ENCODE data around the gene SHB. TPM values are rescaled to one million over a fixed set of nuclear protein-coding genes. Genes with fewer than 3 reads are reported as not detected.

SHB gene
- total RNA-seq, 2 donors from 2014 or later, result 33.9 to 39.9 TPM

DNA sequence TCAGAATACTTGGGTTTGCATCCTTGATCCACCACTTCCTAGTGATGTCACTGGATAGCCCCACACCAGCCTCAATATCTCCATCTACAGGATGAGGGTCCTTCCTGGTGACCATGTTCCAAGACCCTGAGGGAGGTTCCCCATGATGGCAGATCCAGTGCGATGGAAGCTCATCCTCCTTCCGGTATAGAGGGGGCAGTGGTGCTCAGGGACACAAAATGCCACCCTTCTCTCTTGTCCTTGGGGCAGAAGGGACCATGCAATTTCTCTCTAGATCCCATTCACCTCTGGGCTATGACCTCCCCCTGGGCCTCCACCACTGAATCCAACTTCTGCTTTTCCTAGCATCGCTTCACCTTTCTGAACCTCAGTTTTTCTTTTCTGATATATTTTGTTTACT lies 159.7 kb downstream of the SHB start:
- peak; percentile 47 for DNase-seq (ENCODE audit: low spot score)
- no peak overlapping the region for H3K4me3 ChIP-seq
- H3K9me3 ChIP-seq, result no peaks in the 10 kb centered on the region
- H3K27ac ChIP-seq, result no peak overlapping the region
- H3K27me3 ChIP-seq, result no peaks in the 10 kb centered on the region
- TF ChIP-seq, protein P1, sequence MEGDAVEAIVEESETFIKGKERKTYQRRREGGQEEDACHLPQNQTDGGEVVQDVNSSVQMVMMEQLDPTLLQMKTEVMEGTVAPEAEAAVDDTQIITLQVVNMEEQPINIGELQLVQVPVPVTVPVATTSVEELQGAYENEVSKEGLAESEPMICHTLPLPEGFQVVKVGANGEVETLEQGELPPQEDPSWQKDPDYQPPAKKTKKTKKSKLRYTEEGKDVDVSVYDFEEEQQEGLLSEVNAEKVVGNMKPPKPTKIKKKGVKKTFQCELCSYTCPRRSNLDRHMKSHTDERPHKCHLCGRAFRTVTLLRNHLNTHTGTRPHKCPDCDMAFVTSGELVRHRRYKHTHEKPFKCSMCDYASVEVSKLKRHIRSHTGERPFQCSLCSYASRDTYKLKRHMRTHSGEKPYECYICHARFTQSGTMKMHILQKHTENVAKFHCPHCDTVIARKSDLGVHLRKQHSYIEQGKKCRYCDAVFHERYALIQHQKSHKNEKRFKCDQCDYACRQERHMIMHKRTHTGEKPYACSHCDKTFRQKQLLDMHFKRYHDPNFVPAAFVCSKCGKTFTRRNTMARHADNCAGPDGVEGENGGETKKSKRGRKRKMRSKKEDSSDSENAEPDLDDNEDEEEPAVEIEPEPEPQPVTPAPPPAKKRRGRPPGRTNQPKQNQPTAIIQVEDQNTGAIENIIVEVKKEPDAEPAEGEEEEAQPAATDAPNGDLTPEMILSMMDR (IDR thresholded peaks at IDR 0.05), result no peak
- H3K4me1 ChIP-seq, result peaks cover 0 to 16% of the 10 kb centered on the region in 2 donors
- no peaks in the 10 kb centered on the region for H3K36me3 ChIP-seq

DNA sequence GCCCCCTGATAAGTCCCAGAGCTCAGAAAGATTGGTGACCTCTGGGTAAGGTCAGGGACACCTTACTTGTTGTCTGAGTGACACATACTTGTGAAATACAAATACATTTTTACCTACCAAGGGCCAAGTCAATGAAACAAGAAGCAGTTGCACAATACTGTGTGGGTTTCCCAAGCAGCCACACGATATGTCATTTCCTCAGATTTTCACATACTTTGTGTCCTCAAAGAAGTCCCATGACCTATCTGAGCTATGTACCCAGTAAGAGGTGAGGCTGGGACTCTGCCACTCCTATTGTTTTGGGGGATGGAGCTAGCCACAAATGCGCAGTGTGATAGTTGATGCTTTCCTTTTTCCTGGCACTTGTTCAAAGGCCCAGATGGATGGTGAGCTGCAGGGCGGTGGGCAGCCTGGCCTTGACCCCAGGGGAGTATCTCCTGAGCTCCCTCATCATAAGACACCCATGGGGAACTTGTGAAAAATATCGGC lies 160.3 kb downstream of the SHB start:
- H3K27me3 ChIP-seq, result no peaks in the 10 kb centered on the region
- TF ChIP-seq, protein P1 (IDR thresholded peaks at IDR 0.05), result no peak
- H3K4me3 ChIP-seq, result no peak overlapping the region
- DNase-seq (ENCODE audit: low spot score), result peak; percentile 61
- no peaks in the 10 kb centered on the region for H3K36me3 ChIP-seq
- peaks cover 0 to 10% of the 10 kb centered on the region in 2 donors for H3K4me1 ChIP-seq
- no peak overlapping the region for H3K27ac ChIP-seq
- H3K9me3 ChIP-seq, result no peaks in the 10 kb centered on the region

DNA sequence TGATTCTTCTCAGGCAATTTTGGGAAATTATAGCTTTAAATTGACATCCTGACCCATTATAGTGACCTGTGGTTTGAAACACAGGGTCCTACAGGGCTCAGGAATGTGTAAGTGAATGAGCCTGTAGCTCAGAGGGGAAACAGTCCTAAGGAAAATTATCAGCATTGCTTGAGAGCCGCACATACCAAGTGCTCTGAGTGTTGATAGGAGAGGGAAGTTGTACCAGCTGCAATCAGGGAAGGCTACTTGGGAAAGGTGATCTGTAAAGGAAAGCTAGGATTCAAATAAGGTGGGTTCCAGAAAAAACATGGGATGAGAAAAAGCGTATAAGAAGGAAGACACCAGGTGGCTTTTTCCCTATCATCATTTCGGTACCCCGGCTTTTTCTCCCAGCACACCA lies 160.7 kb downstream of the SHB start:
- peaks cover 0 to 10% of the 10 kb centered on the region in 2 donors for H3K4me1 ChIP-seq
- no peak overlapping the region for H3K27ac ChIP-seq
- no peak overlapping the region for H3K4me3 ChIP-seq
- TF ChIP-seq, protein P1 (IDR thresholded peaks at IDR 0.05), result no peak
- DNase-seq (ENCODE audit: low spot score), result peak; percentile 18
- H3K9me3 ChIP-seq, result no peaks in the 10 kb centered on the region
- H3K27me3 ChIP-seq, result no peaks in the 10 kb centered on the region
- no peaks in the 10 kb centered on the region for H3K36me3 ChIP-seq

DNA sequence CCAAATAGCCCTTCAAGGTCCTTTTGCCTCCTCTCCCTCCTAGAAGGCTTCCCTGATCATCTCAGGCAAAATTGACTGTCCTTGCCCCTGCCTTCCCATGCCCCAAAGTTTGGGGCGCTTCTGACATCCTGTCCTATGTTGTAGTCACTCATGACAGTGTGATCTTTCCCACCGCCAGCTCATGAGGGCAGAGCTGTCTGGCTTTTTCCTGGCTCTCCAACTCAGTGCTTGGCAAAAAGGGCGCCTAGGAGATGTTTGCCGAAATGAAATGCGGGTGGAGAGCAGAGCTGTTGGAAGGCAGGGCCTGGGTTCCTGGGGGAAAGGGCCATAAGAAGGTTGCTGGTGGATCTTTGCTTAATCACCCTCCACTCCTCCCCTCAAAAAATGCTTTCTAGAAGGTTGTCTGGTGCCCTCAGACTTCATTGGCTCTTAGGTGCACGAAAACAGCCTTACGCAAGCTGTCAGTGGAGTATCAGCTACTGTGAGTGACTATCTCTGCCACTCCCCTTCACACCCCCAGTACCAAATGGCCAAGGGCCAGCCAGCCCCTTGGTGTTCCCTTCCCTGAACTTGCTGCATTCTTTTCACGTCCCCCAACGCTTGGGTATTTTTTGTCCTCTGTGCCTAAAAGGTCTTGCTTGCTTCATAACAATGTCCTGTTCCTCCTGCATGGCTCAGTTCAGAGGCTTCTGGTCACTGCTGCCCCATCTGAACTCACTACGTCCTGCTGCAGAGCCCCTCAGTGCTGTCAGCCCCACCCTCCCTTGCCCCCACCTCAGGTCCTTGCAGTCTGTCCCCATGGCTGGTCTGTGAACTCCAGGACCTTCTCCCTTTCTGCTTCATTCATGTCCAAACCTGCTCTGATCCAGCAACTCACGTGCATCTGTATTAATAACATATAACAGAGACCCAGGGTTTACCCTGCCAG lies 162.5 kb downstream of the SHB start:
- Histone ChIP-seq H3K27ac (no peak overlapping the region), H3K27me3 (no peaks in the 10 kb centered on the region), H3K4me3 (no peak overlapping the region), H3K36me3 (no peaks in the 10 kb centered on the region), H3K9me3 (no peaks in the 10 kb centered on the region), H3K4me1 (peaks cover 0 to 21% of the 10 kb centered on the region in 2 donors)
- TF ChIP-seq, protein P1 (IDR thresholded peaks at IDR 0.05), result no peak
- peak; percentile 51 for DNase-seq (ENCODE audit: low spot score)

DNA sequence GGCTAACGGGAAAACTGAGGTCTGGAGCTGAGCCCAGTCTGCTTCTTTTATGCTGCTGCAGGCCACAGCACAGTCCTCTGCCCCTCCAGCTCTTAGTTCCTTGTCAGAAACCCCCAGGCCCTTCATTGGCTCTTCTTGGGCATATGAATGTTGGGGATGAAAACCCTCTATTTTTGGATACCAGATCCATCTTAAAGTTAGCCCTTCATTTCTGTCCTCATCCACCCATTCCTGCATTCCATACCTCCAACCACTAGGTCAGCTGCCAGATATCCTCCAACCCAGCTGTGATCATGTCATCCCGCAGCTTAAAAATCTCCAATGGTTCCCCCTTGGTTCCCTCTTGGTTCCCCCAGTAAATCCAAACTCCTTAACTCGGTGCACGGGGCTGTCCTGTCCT lies 163.3 kb downstream of the SHB start:
- TF ChIP-seq, protein P1 (IDR thresholded peaks at IDR 0.05), result no peak
- H3K36me3 ChIP-seq, result no peaks in the 10 kb centered on the region
- no peak for DNase-seq (ENCODE audit: low spot score)
- H3K27ac ChIP-seq, result no peak overlapping the region
- no peaks in the 10 kb centered on the region for H3K9me3 ChIP-seq
- H3K4me3 ChIP-seq, result no peak overlapping the region
- no peaks in the 10 kb centered on the region for H3K27me3 ChIP-seq
- H3K4me1 ChIP-seq, result peaks cover 0 to 21% of the 10 kb centered on the region in 2 donors
